NCI-H82 treated with DMSO at 0.1 percent for 48 hours (cell line): ENCODE results near the gene ADGRG3.

Source experiments
- DNase-seq: peaks from one replicate; lab custom pipeline; 2025; ENCODE audit not compliant: unreplicated experiment; lab: John Stamatoyannopoulos, UW

ADGRG3 gene

DNA sequence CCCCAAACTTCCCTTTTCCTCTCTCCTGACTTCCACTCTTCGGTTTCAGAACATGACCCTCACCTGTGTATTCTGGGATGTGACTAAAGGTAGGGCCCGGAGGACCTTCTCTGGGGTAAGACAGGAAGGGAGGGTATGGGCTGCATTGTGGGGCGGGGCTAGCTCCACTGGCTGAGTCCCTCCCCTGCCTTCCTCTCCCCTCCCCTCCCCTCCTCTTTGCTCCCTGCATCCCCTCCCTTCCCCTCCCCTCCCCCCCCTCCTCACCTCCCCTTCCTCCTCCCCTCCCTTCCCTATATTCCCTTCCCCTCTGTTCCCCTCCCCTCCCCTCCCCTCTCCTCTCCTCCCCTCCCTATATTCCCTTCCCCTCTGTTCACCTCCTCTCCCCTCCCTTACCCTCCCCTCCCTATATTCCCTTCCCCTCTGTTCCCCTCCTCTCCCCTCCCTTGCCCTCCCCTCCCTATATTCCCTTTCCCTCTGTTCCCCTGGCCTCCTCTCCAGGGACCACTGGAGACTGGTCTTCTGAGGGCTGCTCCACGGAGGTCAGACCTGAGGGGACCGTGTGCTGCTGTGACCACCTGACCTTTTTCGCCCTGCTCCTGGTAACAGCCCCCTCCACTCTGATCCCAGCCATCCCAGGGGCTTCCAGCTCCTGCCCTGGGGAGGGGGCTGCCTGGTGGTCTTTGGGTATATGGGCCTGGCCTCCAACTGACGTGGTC is 11.8 kb downstream of the ADGRG3 start:
- no peak for DNase-seq

DNA sequence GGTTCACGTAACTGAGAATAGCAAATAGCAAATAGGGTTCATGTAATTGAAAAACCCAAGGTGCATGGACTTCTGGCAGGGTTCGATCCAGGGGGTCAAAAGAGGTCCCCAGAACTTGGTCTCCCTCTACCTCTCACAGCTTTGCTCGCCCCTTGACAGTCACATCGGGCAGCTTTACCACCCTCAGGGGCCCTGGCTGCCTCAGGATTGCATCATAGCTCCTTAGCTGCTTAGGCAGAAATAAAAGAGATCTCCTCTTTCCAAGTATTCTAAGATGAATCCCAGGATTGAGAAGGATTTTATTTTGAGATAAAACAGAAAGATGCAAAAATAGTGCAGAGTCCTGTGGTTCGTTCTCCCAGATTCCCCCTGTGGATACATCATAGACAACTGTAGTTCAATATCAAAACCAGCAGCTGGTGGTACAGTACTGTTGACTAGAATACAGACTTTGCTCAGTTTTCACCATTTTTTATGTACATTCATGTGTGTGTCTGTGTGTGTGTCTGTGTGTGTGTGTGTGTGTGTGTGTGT is 12.8 kb downstream of the ADGRG3 start:
- no peak for DNase-seq

DNA sequence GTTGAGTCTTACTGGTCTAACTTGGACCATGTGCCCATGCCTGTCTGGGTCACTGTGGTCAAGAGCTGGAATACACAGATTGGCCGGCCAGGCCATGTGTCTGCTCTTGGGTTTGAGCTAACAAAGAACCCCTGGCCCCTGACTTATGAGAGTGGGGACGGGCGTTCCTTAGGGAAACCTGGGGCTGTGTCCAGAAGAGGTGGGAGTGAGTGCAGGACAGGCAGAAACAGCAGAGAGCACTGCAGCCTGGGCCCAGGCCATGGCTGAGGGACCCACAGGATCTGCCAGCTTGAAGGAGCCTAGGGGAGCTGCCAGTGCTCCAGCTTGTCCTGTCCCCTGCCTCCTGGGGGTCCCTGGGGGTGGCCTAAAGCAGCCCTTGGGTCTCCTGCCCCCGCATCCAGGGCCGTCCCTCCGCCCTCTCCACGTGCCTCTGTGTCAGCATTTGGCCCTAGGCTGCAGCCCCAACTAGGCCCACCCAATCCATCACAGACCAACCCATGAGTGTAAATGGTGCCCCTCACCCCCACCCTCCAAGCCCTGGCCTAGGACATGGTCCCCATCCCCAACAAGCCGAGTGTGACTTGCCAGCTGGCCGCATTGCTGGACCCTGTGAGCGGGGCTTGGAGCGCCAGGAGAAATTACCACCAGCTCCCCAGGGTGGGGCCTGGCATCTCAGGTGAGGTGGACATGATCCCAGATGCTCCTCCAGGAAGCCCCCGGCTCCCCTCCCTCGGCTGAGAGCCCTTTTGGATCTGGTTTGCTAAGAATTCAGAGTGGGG is 14.0 kb downstream of the ADGRG3 start:
- DNase-seq, result no peak

DNA sequence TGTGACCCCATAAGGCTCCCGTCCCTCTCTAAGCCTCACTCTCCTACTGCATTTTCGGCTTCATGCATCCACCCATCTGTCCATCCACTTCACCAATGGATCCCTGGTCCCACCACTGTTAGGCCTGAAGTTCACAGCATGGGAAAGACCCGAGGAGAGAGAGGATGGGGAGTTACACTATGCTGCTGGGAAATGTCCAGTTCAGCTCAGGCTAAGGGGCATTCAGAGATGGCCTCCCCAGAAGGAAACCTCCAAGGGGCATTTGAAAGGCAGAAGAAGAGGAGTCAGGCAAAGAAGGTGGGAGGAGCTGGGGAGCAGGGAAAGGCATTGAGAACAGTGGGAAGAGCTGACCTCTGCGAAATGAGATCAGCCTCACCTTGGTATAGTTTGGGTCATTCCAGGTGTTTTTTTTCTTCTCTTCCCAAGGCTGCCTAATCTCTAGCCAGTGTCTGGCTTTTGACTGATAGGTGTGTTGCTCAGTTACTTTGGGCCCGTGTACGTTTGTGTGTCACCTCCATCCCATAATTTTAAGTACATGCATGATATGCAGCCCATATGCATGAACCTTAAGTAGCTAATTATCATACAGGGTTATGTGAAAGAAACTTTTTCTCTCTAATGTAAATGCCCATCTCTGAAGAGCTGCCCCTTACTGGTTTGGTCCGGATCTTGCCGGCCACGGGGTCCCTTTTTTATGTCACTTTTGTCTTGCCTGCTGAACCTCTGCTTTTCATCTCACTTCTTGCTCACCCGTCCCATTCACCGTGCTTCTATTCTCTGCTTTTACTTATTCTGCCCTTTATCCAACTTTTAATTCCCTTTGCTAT is 14.9 kb downstream of the ADGRG3 start:
- no peak for DNase-seq

DNA sequence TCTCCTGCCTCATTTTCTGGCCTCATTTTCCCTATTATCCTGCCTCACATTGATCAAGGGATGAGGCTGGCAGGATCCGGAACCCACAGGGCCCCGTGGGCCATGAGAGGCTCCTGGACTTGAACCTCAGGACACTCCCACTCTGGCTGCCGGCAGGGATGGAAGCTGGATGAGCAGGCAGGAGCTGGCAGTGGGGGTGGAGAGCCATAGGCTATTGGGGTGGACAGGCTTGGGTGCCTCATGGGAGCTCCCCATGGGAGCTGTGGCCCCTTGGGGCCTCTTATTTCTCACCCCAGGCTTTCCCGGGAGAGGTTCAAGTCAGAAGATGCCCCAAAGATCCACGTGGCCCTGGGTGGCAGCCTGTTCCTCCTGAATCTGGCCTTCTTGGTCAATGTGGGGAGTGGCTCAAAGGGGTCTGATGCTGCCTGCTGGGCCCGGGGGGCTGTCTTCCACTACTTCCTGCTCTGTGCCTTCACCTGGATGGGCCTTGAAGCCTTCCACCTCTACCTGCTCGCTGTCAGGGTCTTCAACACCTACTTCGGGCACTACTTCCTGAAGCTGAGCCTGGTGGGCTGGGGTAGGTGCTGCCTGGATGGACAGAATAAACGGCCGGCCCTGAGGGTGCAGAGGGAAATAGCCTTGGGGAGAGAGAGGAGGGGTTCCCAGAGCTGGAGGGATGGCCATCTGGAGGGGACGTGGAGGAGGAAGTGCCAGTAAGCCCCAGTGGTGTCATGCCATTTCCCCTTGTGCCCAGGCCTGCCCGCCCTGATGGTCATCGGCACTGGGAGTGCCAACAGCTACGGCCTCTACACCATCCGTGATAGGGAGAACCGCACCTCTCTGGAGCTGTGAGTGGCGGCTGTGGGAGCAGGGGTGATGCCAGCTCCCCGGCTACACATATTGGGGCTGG is 15.8 kb downstream of the ADGRG3 start:
- DNase-seq, result no peak

DNA sequence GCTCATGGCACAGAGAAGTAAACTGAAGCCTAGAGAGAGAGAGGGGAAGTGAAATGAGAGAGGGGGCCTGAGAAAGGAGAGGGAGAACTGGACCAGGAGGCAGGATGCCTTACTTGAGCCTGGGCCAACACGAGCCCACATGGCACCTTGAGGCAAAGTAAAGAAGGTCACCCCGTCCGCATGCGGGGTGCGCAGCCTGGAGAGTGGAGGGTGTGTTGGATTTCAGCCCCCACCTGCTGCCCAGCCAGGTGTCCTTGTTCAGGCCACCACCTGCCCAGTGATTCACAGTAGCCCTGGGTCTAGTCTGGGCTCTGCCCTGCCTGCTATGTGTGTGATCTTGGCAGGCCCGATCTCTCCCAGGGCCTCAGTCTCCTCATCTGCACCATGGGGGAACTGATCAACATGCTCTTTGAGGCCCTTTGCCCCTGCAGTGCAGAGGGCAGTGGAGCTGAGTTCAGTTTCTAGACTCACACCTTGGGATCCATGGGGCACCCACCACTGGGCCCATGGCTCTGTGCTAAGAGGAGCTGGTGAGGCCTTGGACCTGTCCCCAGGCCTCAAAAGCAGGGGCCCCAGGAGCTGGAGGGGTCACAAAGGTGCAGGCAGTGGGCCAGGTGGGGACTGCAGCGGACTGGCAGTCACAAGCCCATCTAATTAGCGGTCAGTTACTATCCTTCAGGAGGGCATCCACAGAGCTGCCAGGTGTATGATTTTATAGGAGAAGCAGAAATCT is 16.7 kb downstream of the ADGRG3 start:
- DNase-seq, result no peak

DNA sequence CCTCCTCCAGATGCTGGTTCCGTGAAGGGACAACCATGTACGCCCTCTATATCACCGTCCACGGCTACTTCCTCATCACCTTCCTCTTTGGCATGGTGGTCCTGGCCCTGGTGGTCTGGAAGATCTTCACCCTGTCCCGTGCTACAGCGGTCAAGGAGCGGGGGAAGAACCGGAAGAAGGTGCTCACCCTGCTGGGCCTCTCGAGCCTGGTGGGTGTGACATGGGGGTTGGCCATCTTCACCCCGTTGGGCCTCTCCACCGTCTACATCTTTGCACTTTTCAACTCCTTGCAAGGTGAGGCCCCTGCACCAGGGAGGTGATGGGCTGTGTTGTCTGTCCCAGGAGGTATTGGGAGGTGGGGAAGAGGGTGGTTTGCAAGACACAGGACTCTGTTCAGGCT is 17.5 kb downstream of the ADGRG3 start:
- no peak for DNase-seq

DNA sequence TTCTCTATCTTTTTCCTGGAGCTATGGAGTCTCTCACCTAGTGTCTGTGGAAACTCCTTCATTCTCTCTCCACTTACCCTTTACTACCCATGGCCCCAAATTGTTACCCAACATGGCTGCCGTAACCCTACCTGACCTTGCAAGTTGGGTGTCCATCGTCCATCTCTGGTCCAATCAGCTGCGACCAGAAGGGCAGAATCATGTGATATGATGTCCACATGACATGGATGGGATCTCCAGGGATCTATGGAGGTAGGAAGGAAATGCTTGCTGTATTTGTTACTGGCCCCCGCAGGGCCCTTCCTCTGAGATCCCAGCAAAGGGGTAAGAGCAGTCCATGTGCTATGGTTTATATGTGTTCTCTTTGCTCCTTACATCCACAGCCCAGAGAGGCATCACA is 18.5 kb downstream of the ADGRG3 start:
- DNase-seq, result no peak

DNA sequence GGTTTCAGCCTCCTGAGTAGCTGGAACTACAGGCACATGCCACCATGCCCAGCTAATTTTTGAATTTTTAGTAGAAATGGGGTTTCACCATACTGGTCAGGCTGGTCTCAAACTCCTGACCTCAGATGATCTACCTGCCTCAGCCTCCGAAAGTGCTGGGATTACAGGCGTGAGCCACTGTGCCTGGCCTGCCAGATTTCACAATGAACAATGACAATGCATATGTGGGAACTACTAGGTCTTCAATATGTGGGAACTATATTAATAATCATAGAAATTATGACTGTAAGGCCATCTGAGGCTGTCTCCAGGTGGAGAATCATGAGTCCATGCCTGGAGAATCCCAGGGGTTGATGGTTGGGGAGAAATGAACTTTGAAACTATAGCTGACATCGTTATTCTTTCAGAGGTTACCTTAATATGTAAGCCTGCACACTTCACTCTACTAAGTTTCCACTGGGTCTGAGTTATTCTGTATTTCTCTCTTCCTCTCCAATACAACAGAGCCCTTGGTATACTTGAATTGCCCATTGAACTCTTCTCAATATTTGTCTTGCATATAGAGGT is 19.3 kb downstream of the ADGRG3 start:
- no peak for DNase-seq

DNA sequence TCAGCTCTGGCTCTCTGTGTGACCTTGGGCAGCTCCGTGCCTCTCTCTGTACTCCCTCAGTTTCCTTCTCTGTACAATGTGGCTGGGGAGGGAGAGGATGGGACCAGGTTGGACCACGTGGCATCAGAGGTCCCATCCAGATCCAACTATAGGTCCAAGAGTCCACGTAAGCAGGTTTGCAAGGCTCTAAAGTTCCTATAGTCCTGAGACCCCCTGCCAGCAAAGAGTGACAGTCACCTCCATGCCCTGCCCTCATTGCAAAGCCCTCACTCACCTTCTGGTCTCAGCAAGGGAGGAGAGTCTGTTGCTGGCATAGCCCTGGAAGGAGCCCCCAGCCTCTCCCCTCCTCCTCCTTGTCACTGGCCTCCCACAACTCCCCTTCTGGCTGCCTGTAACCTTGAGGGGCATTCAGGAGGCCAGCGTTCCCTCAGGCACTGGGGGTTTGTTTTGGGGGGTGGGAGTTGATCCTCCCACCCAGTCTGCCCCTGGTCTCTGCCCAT is 20.4 kb downstream of the ADGRG3 start:
- DNase-seq, result no peak

DNA sequence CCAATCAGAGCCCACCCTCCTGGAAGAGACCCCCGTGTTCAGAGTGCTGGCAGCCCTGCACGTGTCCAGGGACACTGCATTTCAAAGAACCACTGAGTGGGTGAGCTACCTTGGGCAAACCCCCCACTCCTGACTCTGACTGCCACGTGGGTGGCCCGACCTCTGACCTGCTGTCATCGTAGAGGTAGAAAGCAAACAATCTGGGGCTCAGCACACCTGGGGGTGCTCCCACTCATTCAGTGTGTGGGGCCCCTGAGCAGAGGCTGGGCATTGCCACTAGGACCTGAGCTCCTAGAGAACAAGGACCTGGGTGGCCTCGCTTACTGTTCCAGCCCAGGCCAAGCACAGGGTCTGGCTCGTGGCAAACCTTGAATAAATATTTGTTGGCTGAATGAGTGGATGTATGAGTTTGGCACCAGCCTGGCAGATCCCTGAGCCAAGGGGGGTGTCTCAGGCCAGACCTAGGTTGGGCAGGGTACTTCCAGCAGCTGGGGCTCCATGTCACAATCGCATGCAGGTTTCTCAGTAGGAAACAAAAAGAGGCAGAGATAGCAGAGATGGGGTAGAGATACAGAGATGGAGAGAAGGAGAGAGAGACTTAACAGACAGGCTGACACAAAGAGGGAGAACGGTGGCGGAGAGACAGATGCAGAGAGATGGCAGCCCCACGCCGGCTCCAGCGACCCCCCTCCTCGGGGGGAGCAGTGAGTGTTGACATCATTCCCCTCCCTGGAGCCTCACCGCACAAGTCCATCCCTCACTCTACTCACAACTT is 21.1 kb downstream of the ADGRG3 start:
- no peak for DNase-seq

DNA sequence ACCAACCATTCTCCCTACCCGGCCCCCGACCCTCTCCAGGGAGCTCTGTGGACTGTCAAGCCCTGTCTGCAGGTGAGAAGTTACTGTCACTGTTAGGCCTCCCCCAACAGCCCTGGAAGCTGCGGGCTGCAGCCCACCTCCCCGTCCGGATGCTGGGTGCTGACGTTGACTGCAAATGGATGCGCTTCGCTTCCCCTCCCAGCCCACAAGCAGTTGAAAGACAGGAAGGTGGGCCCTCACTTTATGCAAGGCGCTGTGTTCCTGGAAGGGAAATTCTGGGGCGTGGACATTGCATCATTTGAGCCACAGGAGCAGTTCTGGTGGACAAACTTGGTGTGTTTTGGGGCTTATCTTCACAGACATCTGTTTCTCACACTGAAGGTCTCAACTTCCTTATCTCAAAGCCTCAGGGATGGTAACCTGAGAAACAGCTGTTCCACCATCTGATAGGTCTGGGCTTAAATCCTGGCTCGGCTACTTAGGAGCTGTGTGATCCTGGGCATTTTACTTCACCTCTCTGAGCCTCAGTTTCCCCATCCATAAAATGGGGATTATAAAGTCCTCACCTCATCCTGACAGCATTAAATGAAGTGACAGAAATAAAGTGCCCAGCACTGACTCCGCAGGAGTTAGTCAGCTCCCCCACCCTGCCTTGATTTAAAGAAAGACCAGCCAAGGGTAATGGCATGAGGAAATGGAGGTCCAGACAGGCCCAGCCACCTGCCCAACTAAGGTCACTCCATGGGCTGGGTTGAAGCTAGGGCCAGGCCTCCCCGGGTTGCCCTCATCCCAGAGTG is 21.9 kb downstream of the ADGRG3 start:
- no peak for DNase-seq

DNA sequence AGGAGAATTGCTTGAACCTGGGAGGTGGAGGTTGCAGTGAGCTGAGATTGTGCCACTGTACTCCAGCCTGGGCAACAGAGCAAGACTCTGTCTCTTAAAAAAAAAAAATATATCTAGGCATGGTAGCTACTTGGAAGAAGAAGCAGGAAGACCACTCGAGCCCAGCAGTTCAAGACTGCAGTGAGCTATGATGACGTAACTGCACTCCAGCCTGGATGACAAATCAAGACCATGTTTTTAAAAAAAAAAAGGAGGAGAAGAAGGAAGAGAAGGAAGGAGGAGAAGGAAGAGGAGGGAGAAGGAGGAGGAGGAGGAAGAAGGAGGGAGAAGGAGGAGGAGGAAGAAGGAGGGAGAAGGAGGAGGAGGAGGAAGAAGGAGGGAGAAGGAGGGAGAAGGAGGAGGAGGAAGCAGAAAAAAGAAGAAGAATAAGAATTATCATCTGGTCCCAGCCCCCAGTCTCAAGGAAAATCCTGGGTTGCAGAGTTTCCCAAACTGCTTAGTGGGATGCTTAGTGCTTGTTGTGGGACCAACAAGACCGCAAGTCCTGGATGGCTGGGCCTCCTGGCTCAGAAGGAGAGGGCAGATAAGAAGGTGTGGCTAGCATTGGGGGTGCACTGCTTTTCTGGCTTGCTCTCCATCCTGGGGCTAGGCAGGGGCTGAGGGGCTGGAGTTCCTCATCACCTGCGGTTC is 22.8 kb downstream of the ADGRG3 start:
- no peak for DNase-seq

DNA sequence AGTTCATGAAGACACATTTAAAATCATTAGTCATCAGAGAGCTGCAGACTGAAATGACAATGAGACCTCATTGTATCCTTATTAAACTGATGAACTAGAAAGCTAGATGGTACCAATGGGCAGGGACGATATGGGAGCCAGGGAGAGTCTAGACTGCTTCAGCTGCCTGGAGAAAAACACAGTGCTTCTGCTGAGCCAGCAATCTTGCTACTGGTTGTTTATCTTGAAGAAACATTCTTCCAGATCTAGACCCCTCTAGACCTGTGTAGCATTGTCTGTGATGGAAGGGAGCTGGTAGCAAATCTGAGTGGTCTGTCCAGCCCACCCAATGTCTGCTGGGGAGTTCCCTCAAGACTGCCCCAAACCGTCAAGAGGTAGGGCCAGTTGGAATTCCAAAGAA is 24.5 kb downstream of the ADGRG3 start:
- no peak for DNase-seq

DNA sequence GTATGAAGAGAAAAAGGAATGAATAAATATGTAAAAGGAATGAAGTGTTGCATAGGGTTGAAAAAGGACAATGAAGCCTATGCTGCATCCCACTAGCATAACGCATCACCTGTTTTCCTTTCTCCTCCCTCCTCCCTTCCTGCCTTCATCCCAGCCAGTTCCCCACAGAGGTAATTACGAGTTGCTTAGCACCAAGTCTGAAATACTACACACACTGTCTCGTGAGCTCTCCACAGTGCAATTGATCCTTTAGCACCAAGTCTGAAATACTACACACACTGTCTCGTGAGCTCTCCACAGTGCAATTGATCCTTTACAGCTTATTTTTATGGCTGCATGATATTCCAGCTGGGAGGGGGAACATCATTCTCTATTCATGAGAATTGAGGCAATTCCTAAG is 25.4 kb downstream of the ADGRG3 start:
- no peak for DNase-seq

DNA sequence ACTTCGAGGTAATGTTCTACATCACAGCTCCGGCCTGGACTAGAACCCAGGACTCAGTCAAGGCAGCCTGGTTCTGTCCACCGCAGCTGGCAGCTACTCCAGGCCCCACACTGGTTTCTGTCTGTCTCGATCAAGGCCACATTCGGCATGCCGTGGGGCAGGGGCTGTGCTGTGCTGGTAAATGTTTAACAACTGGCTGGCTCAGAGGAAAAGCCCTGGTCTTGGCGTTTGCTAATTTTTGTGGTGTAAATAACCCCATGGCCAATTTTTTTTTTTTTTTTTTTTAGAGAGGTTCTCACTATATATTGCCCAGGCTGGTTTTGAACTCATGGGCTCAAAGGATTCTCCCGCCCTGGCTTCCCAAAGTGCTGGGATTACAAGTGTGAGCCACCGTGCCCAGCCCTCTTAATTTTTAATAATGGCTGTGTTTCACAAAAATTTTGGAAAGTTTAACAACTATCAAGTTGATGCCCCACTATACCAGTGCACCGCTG is 26.2 kb downstream of the ADGRG3 start:
- DNase-seq, result no peak
